Hepatic stellate cell (primary cell): ENCODE measurements around the gene TNFRSF8.
"Not testable (repeated sequence)": the region's sequence is repeated elsewhere in the genome, so short reads cannot be mapped to it uniquely, and the experiment has no call there.

ENCODE experiments used
- DNase-seq: peaks from one replicate; pipeline ENCODE4 v3.0.0; 2011; ENCODE audit warnings: low spot score

Gene TNFRSF8

GRCh38 chr1:12063141-12064072, at the start of gene TNFRSF8:
TSS of gene TNFRSF8 (plus strand) at chr1:12063303. CDS start at chr1:12063599, 296 bp downstream.
- no peak for DNase-seq

DNA sequence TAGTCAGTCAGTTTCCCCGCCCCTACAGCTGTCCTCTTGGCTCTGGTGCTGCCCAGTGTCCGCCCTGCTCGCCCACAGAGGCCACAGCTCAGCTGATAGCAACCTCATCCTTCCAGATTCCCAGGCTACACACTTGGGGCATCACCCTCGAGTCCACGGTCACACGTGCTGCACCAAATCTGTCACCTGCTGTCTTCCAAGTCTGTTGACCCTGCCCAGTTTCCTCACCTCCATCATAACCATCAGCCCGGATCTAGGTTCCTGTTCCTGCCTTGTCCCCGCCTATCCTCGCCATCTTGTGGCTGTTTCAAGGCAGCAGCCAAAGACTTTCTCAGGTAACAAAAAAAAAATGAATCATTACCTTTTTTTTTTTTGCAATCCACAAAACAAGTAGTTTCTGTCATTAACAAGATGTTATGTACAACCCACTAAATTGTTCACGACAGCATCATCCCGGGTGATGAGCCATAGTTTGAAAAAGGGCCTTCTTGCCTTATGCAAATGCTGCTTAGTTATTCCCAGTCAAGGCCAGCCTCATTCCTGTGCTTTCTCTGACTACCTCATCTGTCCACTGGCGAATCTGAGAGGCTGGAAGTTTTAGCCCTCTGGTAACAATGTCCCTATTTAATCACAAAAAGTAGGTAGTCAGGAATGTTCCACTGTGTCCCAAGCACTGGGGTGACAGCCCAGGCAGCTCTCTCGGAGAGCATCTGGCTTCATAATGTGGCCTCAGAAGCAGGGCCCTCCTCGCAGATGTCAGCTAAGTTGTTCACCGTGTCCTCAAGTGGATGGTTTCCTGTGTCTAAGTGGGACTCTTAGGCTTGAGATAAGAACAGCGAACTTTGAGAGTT, 48.7 kb upstream of the TNFRSF8 start:
- no peak for DNase-seq

DNA sequence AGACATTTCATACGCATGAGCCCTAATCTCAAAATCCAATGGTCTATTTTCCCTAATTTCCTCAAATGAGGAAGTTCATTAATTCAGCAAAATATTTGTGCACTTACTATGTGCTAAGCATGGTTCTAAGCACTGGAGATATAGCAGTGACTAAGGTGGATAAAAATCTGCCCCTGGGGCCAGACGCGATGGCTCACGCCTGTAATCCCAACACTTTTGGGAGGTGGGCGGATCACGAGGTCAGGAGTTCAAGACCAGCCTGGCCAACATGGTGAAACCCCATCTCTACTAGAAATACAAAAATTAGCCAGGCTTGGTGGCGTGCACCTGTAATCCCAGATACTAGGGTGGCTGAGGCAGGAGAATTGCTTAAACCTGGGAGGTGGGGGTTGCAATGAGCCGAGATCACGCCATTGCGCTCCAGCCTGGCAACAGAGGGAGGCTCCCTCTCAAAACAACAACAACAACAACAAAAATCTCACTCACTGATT, 48.1 kb upstream of the TNFRSF8 start:
- DNase-seq, result no peak

DNA sequence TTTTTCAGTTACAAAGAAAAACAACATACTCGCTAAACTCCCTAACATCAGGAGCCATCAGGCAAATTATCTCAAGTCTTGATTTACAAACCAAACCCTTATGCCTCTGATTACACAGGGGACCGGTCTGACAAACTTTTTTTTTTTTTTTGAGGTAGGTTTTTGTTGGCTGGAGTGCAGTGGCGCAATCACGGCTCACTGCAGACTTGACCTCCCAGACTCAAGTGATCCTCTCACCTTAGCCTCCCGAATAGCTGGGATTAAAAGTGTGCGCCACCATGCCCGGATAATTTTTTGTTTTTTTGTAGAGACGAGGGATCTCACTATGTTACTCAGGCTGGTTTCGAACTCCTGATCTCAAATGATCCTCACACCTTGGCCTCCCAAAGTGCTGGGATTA, 47.6 kb upstream of the TNFRSF8 start:
- no peak for DNase-seq

GRCh38 chr1:12016182-12016581, 46.9 kb upstream of the TNFRSF8 start:
- no peak for DNase-seq

GRCh38 chr1:12019858-12020509, 43.1 kb upstream of the TNFRSF8 start:
- no peak for DNase-seq

- no peak for DNase-seq
Measured at GRCh38 chr1:12021616-12022015, 41.5 kb upstream of the TNFRSF8 start.

- DNase-seq, result no peak
Measured at GRCh38 chr1:12022036-12022435, 41.1 kb upstream of the TNFRSF8 start.

DNA sequence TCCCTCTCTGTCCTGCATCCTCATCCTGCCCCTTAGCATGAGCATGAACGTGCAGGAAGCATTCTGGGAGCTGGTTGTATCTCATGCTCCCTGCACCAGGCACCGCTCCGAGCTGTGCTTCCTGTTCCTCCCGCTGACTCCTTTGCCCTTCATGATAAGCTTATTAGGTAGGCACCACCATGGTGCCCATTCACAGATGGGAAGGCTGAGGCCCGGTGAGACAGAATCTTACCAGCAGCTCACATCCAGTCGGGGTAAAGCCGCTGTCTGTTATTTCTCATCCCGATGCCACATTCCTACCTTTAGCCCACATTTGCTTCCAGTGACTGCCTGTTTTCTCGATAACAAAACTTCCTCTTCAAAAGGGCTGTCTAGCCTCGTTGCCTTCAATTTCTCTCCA, 36.5 kb upstream of the TNFRSF8 start:
- DNase-seq, result no peak

DNA sequence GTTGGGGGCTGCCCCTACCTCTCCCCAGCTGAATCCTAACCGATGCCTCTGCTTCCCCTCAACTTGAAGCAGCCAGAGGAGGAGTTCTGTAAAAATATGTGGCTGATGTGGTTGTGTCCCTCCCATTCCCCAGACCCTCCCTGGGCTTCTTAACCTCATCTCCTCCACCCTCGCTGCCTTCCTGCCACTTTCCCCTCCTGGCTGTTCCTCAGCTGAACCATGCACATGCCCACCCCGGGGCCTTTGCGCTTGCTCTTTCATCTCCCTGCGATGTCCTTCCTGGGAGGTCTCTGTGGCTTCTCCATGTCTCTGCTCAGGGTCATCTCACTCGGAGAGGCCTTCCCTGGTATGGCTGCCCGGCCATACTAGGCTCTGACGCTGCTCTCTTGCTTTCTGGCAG, 34.9 kb upstream of the TNFRSF8 start:
- DNase-seq, result no peak

DNA sequence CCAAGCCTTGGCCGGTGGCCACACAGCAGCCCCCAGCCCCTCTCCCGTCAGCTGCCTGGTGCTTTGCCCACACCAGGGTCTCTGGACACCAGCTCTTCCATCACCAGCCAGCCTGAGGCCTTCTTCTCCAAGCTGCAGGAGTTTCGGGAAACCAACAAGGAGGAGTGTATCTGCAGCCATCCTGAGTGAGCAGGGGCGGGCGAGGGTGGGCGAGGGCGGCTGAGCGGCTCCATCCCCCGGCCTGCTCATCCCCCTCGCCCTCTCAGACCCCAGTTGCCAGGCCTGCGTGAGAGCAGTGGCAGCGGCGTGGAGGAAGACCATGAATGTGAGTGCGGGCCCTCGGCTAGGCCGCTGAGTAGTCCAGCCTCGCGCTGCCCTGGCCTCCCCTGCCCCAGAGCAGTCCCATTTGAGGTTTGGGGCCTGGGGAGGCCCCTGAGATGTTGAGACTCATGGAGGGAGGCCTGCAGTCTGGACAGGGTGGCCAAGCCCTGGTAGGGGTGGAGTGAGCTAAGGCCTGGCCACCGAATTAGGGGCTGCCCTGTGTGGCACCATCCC, 34.1 kb upstream of the TNFRSF8 start:
- no peak for DNase-seq

GRCh38 chr1:12029720-12030339, 33.3 kb upstream of the TNFRSF8 start:
- no peak for DNase-seq

DNA sequence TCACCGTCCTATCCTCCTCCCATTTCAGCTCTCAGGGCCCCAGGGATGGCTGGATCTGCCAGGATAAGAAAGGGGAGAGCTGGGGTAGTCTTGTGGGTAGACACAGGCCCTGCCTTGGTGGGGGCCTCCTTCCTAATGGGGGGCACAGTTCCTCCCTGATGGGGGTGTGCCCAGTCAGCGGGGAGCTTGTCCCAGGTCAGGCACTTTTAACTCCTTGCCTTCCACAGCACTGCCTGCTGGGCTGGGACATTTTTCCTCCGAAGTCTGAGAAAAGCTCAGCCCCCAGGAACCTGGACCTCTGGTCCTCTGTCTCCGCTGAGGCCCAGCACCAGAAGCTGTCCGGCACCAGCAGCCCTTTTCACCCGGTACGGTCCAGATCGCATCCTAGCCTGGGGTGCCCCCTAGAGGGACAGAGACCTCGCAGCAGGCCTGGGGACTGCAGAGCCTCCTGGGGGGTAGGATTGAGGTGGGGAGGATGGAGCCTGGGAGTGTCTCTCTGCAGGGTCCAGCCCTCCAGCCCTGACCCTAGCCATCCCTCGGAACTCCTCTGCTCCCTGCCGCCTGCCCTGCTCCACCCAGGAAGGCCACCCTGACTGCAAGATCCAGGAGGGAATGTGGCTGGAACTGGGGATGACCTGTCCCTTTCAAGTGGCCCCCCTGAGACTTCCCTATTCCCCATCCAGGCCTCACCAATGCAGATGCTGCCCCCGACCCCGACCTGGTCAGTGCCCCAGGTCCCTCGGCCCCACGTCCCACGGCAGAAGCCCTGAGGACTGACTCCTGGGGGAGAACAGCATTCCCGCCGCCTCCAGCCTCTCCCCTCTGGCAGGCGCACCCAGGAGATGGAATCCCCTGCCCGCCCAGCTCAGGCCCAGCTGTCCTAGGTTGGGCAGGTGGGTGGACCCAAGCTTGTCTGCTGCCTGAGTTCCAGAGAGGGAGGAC, 31.8 kb upstream of the TNFRSF8 start:
- peak; percentile 70 for DNase-seq

GRCh38 chr1:12032161-12032621, 30.9 kb upstream of the TNFRSF8 start:
- DNase-seq, result no peak

DNA sequence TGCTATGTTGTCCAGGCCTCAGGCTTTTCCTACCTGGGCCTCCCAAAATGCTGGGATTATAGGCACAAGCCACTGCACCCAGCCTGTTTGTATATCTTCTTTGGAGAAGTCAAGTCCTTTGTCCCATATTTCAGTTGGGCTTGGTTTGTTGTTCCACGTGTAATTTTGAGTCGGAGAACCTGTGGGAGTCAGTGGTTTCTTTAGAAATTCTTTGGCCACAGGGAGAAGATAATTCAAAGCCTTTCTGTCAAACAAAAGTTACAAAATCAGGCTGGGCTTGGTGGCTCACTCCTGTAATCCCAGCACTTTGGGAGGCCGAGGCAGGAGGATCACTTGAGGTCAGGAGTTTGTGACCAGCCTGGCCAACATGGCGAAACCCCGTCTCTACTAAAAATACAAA, 29.7 kb upstream of the TNFRSF8 start:
- not testable (repeated sequence) for DNase-seq

- peak; percentile 41 for DNase-seq
Measured at GRCh38 chr1:12034381-12034801, 28.7 kb upstream of the TNFRSF8 start.

- no peak for DNase-seq
Measured at GRCh38 chr1:12035312-12035711, 27.8 kb upstream of the TNFRSF8 start.

GRCh38 chr1:12037486-12038355, 25.4 kb upstream of the TNFRSF8 start:
- no peak for DNase-seq
